NAMALWA (cell line): Measurements from ENCODE around the gene FHDC1.

Experiments
- DNase-seq: peaks from one replicate; pipeline ENCODE4 v3.0.0-alpha.2; 2015; ENCODE audit warnings: low spot score

The FHDC1 gene

GRCh38 chr4:153005899-153006381, 69.8 kb downstream of the FHDC1 start:
- DNase-seq, result no peak

- DNase-seq, result no peak
These were observed 72.6 kb downstream of the FHDC1 start for GRCh38 chr4:153008578-153009199.

GRCh38 chr4:153010146-153010545, 74.0 kb downstream of the FHDC1 start:
- DNase-seq, result no peak

- DNase-seq, result peak; percentile 6
These were observed 77.3 kb downstream of the FHDC1 start for GRCh38 chr4:153013202-153013977.

GRCh38 chr4:153014460-153014859, 78.3 kb downstream of the FHDC1 start:
- DNase-seq, result no peak

- no peak for DNase-seq
These were observed 80.5 kb downstream of the FHDC1 start for GRCh38 chr4:153016592-153016991.

- no peak for DNase-seq
These were observed 81.9 kb downstream of the FHDC1 start for GRCh38 chr4:153018031-153018430.

GRCh38 chr4:153018684-153019083, 82.6 kb downstream of the FHDC1 start:
- no peak for DNase-seq

- no peak for DNase-seq
These were observed 83.8 kb downstream of the FHDC1 start for GRCh38 chr4:153019906-153020305.

GRCh38 chr4:153020457-153020856, 84.3 kb downstream of the FHDC1 start:
- no peak for DNase-seq

GRCh38 chr4:153021276-153021675, 85.2 kb downstream of the FHDC1 start:
- no peak for DNase-seq

- no peak for DNase-seq
These were observed 86.2 kb downstream of the FHDC1 start for GRCh38 chr4:153022241-153022715.

- DNase-seq, result no peak
These were observed 87.0 kb downstream of the FHDC1 start for GRCh38 chr4:153023139-153023538.

- no peak for DNase-seq
These were observed 87.7 kb downstream of the FHDC1 start for GRCh38 chr4:153023692-153024394.

- DNase-seq, result no peak
These were observed 88.3 kb downstream of the FHDC1 start for GRCh38 chr4:153024466-153024865.

GRCh38 chr4:153025406-153025805, 89.3 kb downstream of the FHDC1 start:
- DNase-seq, result no peak

GRCh38 chr4:153026591-153027346, 90.6 kb downstream of the FHDC1 start:
- DNase-seq, result no peak

GRCh38 chr4:153027866-153028265, 91.7 kb downstream of the FHDC1 start:
- no peak for DNase-seq

- no peak for DNase-seq
These were observed 92.4 kb downstream of the FHDC1 start for GRCh38 chr4:153028535-153028934.
